ENCODE data around the gene ASPRV1.
A peak's percentile ranks its signal among the peaks of the same experiment; 100 is the strongest.

Gene ASPRV1

DNA sequence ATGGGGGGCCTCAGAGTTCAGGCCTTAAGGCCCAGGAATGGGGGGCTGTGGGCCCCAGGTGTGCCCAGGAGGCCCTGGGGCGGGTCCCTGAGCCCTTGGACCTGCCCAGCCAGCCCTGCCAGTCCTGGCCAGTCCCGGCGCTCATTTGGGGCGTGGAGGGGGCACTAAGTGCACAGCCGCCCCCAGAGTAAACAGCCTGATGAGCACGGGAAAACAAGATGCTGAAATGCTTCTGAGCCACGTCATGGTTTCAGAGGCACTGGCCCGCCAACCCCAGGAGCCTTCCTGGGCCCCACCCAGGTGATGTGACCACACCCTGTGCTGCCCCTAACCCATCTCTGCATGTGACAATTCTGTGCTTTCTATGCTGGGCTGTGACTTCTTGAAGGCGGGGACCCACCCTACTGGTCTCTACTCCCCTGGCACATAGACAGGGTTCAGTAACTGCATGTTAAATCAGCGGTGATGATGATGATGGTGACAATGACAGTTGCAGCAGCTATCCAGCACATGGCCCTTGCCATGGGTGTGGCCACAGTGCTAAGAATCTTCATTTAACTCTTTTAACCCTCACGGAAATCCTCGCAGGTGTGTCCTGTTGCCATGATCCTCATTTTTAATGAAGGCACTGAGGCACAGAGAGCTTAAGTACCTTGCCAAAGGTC is 28.1 kb upstream of the ASPRV1 start:
- H3K27ac ChIP-seq = peak overlapping the region; percentile 14

GRCh38 chr2:69989009-69989408 is 27.6 kb upstream of the ASPRV1 start:
- DNase-seq (ENCODE audit: low read depth, low spot score) = no peak
- H3K27ac ChIP-seq = peak overlapping the region; percentile 14

More for the DNA sequence above, 28.1 kb upstream of the ASPRV1 start:
- peak; percentile 24 for DNase-seq (ENCODE audit: low read depth, low spot score)

DNA sequence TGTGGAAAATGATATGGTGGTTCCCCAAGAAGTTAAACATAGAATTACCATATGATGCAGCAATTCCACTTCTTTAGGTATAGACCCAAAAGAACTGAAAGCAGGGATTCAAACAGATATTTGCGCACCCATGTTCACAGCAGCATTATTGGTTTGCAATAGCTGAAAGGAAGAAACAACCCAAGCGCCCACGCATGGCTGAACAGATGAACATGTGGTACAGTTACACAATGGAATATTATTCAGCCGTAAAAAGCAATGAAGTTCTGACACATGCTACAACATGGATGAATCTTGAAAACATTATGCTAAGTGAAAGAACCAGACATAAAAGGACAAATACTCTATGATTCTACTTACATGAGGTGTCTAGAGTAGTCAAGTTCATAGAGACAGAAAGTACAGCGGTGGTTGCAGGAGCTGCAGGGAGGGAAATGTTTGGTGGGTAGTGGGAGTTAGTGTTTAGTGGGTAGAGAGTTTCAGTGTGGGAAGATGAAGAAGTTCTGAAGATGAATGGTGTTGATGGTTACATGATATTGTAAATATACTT is 26.7 kb upstream of the ASPRV1 start:
- DNase-seq (ENCODE audit: low read depth, low spot score) = no peak
- H3K27ac ChIP-seq = no peak overlapping the region

DNA sequence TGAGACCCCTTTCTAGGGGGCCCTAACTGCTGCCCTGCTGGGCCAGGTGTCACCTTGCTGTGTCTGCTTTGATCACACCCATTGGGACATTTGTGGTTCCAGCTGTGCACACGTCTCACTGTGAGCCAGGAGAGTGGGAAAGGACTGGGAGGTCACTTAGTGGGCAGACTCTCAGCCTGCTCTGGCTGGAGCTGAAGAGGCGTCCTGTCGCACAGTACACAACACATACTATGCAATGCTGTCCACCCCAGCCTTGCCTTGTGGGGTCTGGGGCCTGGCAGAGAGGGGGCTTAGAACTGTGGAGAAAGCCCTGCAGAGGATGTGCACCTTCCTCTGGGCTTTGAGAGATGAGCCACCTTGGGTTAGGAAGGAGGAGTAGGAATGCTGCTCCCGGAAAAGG is 25.3 kb upstream of the ASPRV1 start:
- no peak for DNase-seq (ENCODE audit: low read depth, low spot score)
- H3K27ac ChIP-seq = no peak overlapping the region

- no peak for DNase-seq (ENCODE audit: low read depth, low spot score)
- no peak overlapping the region for H3K27ac ChIP-seq
These were observed 24.3 kb upstream of the ASPRV1 start for GRCh38 chr2:69985688-69986087.

DNA sequence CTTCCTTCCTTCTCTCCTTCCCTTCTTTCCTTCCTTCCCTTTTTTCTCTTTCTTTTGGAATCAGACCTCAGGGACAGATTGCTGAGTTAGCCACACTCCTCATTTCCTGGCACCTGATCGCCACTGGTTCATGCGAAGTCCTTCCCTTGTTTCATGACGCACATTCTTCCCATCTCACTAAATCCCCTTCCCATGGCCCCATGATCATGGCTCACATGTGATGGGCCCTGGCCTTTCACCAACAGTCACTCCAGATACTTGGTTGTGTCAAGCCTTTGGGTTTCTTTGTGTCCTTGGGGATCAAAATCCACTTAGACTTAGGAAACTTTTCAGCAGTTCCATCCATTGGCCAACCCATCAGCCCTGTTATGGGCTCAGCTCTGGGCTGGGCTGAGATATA is 23.8 kb upstream of the ASPRV1 start:
- H3K27ac ChIP-seq = no peak overlapping the region
- no peak for DNase-seq (ENCODE audit: low read depth, low spot score)

GRCh38 chr2:69983392-69983966 is 22.0 kb upstream of the ASPRV1 start:
- no peak for DNase-seq (ENCODE audit: low read depth, low spot score)
- no peak overlapping the region for H3K27ac ChIP-seq

GRCh38 chr2:69979902-69980807 is 18.7 kb upstream of the ASPRV1 start:
- DNase-seq (ENCODE audit: low read depth, low spot score) = no peak
- H3K27ac ChIP-seq = no peak overlapping the region

- H3K27ac ChIP-seq = no peak overlapping the region
- DNase-seq (ENCODE audit: low read depth, low spot score) = no peak
These were observed 16.6 kb upstream of the ASPRV1 start for GRCh38 chr2:69977906-69978482.

- no peak overlapping the region for H3K27ac ChIP-seq
- DNase-seq (ENCODE audit: low read depth, low spot score) = no peak
These were observed 15.8 kb upstream of the ASPRV1 start for GRCh38 chr2:69977186-69977585.

DNA sequence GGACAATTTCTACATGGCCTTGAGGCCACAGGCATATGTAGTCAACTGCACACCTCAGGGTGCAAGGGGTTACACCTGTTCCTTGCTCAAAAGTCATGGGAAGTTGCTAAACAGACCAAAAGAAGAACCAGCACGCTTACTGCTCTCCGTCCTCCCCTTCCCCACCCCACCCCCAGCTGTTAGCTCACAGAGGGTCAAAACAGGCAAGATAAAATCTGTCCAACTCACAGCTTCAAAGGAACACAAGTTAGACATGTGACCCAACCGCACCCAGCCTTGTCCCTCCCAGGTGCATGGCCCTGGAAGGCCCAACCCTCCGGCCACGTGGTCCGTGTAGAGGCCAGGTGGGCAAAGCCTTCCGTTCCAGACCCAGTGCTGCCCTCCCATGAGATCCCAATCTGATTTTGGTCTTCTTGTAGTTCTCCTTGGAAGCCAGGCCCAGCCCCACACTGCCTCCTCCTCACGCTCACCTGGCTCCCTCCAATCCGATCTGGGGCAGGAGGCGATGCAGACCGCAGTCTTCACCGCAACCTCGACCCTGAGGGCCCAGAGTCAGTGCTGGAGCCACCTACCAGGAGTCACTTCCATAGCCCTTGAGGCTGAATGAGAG is 14.5 kb upstream of the ASPRV1 start:
- DNase-seq (ENCODE audit: low read depth, low spot score) = no peak
- no peak overlapping the region for H3K27ac ChIP-seq

GRCh38 chr2:69975136-69975852 is 13.9 kb upstream of the ASPRV1 start:
- DNase-seq (ENCODE audit: low read depth, low spot score) = no peak
- H3K27ac ChIP-seq = no peak overlapping the region

DNA sequence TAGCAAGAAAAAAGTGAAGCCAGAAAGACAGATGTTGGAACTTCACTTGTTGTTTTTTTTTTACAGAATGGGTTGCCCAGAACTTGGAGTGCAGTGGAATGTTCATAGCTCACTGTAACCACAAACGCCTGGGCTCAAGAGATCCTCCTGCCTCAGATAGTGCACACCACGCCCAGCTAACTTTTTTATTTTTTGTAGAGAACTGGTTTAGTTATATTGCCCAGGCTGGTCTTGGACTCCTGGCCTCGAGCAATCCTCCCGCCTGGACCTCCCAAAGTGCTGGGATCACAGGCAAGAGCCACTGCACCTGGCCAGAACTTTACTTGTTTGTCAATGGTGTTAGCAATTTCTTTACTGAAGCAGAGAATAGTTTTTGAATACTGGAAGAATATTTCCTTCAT is 11.9 kb upstream of the ASPRV1 start:
- DNase-seq (ENCODE audit: low read depth, low spot score) = no peak
- H3K27ac ChIP-seq = no peak overlapping the region

DNA sequence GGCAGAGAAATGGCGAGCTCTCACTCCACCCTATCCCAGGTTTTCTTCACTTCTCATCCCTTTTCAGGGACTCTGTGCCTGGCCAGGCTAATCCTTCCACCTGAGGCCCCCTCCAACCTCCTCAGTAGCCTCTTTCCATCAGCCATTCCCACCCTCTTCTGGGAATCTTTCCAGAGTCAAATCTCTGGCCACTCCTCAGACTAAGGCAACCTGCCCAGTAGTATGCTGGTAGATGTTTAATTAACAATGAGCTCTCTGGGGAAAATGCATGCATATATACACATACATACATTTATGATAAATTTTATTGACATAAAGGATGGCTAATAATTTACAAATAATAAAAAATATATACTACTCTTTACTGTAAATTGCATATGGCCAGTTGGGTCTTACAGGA is 11.4 kb upstream of the ASPRV1 start:
- DNase-seq (ENCODE audit: low read depth, low spot score) = no peak
- no peak overlapping the region for H3K27ac ChIP-seq

DNA sequence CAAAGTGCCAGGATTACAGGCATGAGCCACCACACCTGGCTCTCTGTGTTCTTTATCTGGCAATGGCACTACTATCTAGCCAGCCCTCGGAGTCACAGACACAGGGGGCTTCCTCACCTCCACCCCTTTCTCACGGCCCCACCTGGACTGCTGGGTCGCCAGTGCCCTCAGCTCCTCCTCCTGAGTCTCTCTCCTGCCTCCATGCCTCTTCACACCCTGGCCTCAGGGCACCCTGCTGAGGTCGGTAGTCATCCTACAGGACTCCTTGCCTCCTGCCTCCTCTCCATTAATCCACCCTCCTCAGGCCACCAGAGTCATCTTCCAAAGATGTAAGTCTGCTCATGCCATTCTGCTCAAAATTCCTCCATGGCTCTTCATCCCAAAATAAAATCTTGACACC is 8.6 kb upstream of the ASPRV1 start:
- no peak for DNase-seq (ENCODE audit: low read depth, low spot score)
- H3K27ac ChIP-seq = no peak overlapping the region

GRCh38 chr2:69969126-69969983 is 7.9 kb upstream of the ASPRV1 start:
- no peak for DNase-seq (ENCODE audit: low read depth, low spot score)
- no peak overlapping the region for H3K27ac ChIP-seq

DNA sequence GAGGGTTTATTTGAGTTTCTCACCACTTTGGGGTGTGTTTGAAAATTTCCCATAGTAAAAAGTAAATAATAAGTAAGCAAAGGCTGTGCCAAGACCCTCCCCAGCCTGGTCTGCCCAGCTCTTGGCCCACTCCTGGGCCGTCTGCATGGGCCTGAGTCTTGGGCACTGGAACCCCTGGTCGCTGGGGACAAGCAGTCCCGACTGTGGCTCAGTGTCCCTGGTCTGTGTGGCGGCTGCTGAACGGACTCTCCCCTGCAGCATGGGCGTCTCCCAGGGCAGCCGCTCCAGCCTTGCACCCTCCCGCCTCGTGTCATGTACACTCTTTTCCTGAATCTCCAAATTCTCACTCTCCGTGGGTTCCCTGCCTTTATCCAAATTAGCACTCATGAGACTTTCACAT is 7.2 kb upstream of the ASPRV1 start:
- DNase-seq (ENCODE audit: low read depth, low spot score) = no peak

DNA sequence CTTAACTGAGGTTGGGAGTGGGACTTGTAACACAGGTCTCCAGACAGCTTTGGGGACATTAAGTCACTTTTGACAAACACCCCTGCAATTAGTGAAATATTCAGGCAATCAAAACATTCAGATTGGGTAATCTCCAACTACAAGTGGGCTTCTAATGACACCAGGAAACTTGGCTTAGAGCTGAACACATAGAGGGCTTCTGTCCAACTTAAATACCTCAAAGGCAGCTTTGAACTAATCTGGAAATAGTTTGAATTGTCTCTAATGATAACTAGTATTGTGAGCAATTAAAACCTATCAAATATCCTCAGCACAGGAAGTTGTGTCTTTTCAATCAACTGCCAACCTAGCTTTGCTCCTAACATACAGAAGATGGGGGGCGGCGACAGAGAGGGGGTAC is 5.1 kb upstream of the ASPRV1 start:
- H3K27ac ChIP-seq = no peak overlapping the region
- DNase-seq (ENCODE audit: low read depth, low spot score) = no peak

More for the DNA sequence above, 7.2 kb upstream of the ASPRV1 start:
- no peak overlapping the region for H3K27ac ChIP-seq

Measured in epithelial cell of prostate (primary cell).